Activated CD4-positive, alpha-beta T cell treated with anti-CD3 and anti-CD28 coated beads, Interleukin-2, amount 50 U/mL, for 4 hours (primary cell): ENCODE results near the gene MITF.

ENCODE experiments used
- DNase-seq, 2 experiments: peaks; one replicate each; pipeline ENCODE4 v3.0.0-alpha.2; 2020

Gene MITF

GRCh38 chr3:69729147-69729919, 9.9 kb upstream of the MITF start:
- no peak for DNase-seq

- no peak for DNase-seq
Measured at GRCh38 chr3:69731080-69731479, 8.2 kb upstream of the MITF start.

- DNase-seq: no peak
Measured at GRCh38 chr3:69735893-69736292, 3.4 kb upstream of the MITF start.

- no peak for DNase-seq
Measured at GRCh38 chr3:69737392-69737791, 1.9 kb upstream of the MITF start.

- no peak for DNase-seq
Measured at GRCh38 chr3:69738315-69738714, 949 bp upstream of the MITF start.

- no peak for DNase-seq
Measured at GRCh38 chr3:69738859-69739203, 433 bp upstream of the MITF start.

GRCh38 chr3:69740103-69741021, 1.1 kb downstream of the MITF start:
- DNase-seq: no peak

GRCh38 chr3:69741032-69741767, 1.9 kb downstream of the MITF start:
- no peak for DNase-seq

- DNase-seq: no peak
Measured at GRCh38 chr3:69742391-69742790, 3.1 kb downstream of the MITF start.

- no peak for DNase-seq
Measured at GRCh38 chr3:69743975-69744906, 5.0 kb downstream of the MITF start.

- no peak for DNase-seq
Measured at GRCh38 chr3:69745505-69745904, 6.2 kb downstream of the MITF start.

- no peak for DNase-seq
Measured at GRCh38 chr3:69746119-69746518, 6.9 kb downstream of the MITF start.

GRCh38 chr3:69747511-69748258, 8.4 kb downstream of the MITF start:
- DNase-seq: no peak

GRCh38 chr3:69748503-69748902, 9.2 kb downstream of the MITF start:
- DNase-seq: no peak

GRCh38 chr3:69749461-69749860, 10.2 kb downstream of the MITF start:
- DNase-seq: no peak

- DNase-seq: no peak
Measured at GRCh38 chr3:69750549-69750948, 11.3 kb downstream of the MITF start.

- no peak for DNase-seq
Measured at GRCh38 chr3:69751074-69751476, 11.8 kb downstream of the MITF start.

GRCh38 chr3:69752241-69752640, 13.0 kb downstream of the MITF start:
- no peak for DNase-seq

- no peak for DNase-seq
Measured at GRCh38 chr3:69753179-69753775, 14.0 kb downstream of the MITF start.

GRCh38 chr3:69755795-69756194, 16.5 kb downstream of the MITF start:
- DNase-seq: no peak
